Measurements from ENCODE around the gene HDAC3. TPM values are rescaled to one million over a fixed set of nuclear protein-coding genes. Genes with fewer than 3 reads are reported as not detected.

Gene HDAC3
- polyA plus RNA-seq, 3 donors: 80.5 to 103 (median 82.3) TPM

DNA sequence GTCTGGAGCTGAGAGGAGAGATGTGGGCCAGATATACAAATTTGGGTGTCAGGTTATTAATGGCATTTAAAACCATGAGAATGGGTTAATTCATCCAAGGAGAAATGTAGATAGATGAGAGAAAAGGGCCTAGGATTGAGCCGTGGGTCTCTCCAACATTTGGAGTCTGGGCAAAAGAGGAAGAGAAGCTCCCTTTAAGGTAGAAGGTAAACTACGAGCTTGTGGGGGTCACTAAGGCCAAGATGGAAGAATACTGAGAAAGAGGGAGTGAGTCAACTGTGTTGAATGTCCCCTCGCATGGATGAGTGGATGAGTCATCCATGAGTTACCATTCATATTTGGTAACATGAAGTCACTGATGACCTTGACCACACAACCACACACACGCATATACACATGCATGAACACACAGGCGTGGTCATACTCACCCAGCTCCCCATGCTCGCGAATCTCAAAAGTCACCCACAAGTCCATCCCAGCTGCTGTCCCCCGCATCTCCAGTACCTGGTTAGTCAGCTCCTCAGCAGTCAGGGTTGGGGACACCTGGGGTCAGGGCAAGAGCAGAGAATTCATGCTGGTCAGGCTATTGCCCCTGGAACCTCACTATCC is 21.4 kb upstream of the HDAC3 start:
- H3K27me3 Mint-ChIP-seq (ENCODE audit: low read depth in 3 of 3): peaks cover 0 to 2% (median 0%) of the 10 kb centered on the region in 3 donors
- H3K4me1 ChIP-seq (ENCODE audit: control insufficient read depth in 1 of 2, insufficient read depth in 2 of 2, low read length in 2 of 2): no peaks in the 10 kb centered on the region
- H3K4me3 Mint-ChIP-seq: no peak overlapping the region
- H3K9ac ChIP-seq (ENCODE audit: insufficient read depth, low read length, poor library complexity, severe bottlenecking): no peak overlapping the region
- H2AFZ ChIP-seq (ENCODE audit: insufficient read depth, low read depth, low read length, poor library complexity, severe bottlenecking): no peak overlapping the region
- H4K20me1 ChIP-seq (ENCODE audit: insufficient read depth, low read length): no peaks in the 10 kb centered on the region
- H3K36me3 Mint-ChIP-seq: peaks cover 82% of the 10 kb centered on the region in 2 donors
- no peak overlapping the region for H3K4me3 ChIP-seq (replicated peaks in 1 of 3; ENCODE audit: low read depth in 2 of 3, low read length in 3 of 3)
- H3K36me3 ChIP-seq (replicated peaks in 1 of 2; ENCODE audit: control insufficient read depth in 1 of 2, insufficient read depth in 2 of 2, low read length in 2 of 2): peaks cover 63 to 84% of the 10 kb centered on the region in 2 donors
- 83% methylated on average over 6 of the region's 8 CpGs for WGBS (ENCODE audit: insufficient coverage)
- peaks cover 0 to 5% (median 0%) of the 10 kb centered on the region in 7 donors for H3K9me3 Mint-ChIP-seq
- peak overlapping the region in 1 of 7 donors; percentile 25 for H3K27ac Mint-ChIP-seq
- DNase-seq: peak in 2 of 3 donors; percentile 7 to 58
- TF ChIP-seq, protein P1, sequence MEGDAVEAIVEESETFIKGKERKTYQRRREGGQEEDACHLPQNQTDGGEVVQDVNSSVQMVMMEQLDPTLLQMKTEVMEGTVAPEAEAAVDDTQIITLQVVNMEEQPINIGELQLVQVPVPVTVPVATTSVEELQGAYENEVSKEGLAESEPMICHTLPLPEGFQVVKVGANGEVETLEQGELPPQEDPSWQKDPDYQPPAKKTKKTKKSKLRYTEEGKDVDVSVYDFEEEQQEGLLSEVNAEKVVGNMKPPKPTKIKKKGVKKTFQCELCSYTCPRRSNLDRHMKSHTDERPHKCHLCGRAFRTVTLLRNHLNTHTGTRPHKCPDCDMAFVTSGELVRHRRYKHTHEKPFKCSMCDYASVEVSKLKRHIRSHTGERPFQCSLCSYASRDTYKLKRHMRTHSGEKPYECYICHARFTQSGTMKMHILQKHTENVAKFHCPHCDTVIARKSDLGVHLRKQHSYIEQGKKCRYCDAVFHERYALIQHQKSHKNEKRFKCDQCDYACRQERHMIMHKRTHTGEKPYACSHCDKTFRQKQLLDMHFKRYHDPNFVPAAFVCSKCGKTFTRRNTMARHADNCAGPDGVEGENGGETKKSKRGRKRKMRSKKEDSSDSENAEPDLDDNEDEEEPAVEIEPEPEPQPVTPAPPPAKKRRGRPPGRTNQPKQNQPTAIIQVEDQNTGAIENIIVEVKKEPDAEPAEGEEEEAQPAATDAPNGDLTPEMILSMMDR (IDR thresholded peaks at IDR 0.05): no peak
- intact Hi-C loops (cut with micrococcal nuclease): no loop called here
- no peaks in the 10 kb centered on the region for H3K27me3 ChIP-seq (ENCODE audit: control insufficient read depth in 2 of 2, insufficient read depth in 2 of 2, low read length in 2 of 2)
- H3K79me2 ChIP-seq (ENCODE audit: insufficient read depth, low read length): no peaks in the 10 kb centered on the region
- no peaks in the 10 kb centered on the region for H3K4me1 Mint-ChIP-seq
- H3K4me2 ChIP-seq (replicated peaks; ENCODE audit: extremely low read depth, low read length, poor library complexity, severe bottlenecking): no peak overlapping the region
- H3K27ac ChIP-seq (ENCODE audit: low read depth in 1 of 2, low read length in 2 of 2): no peak overlapping the region
- H3K9me3 ChIP-seq (replicated peaks in 1 of 2; ENCODE audit: control insufficient read depth in 1 of 2, insufficient read depth in 1 of 2, low read length in 2 of 2): no peaks in the 10 kb centered on the region

DNA sequence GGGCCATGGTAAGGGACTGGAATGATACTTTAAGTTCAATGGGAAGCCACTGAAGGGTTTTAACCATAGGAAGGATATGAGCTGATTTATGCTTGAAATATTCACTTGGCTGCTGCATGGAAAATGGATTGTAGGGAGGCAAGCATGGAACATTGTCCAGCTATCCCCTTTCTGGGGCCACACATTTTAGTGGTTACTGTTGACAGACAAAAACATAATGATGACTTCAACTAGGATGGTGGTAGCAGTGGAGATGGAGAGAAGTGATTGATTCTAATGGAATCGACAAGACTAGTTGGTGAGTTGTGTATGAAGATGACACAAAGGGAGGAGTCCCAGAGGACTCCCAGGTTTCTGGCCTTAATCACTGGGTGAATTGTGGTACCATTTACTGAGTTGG is 20.8 kb upstream of the HDAC3 start:
- H3K27me3 ChIP-seq (ENCODE audit: control insufficient read depth in 2 of 2, insufficient read depth in 2 of 2, low read length in 2 of 2): no peaks in the 10 kb centered on the region
- H3K4me3 Mint-ChIP-seq: no peak overlapping the region
- no peaks in the 10 kb centered on the region for H4K20me1 ChIP-seq (ENCODE audit: insufficient read depth, low read length)
- no peak overlapping the region for H3K27ac Mint-ChIP-seq
- peaks cover 79 to 80% of the 10 kb centered on the region in 2 donors for H3K36me3 Mint-ChIP-seq
- DNase-seq: no peak
- H3K4me3 ChIP-seq (replicated peaks in 1 of 3; ENCODE audit: low read depth in 2 of 3, low read length in 3 of 3): no peak overlapping the region
- TF ChIP-seq, protein P1 (IDR thresholded peaks at IDR 0.05): no peak
- H3K4me1 Mint-ChIP-seq: no peaks in the 10 kb centered on the region
- no peaks in the 10 kb centered on the region for H3K79me2 ChIP-seq (ENCODE audit: insufficient read depth, low read length)
- peaks cover 0 to 5% (median 0%) of the 10 kb centered on the region in 7 donors for H3K9me3 Mint-ChIP-seq
- no peaks in the 10 kb centered on the region for H3K9me3 ChIP-seq (replicated peaks in 1 of 2; ENCODE audit: control insufficient read depth in 1 of 2, insufficient read depth in 1 of 2, low read length in 2 of 2)
- no peak overlapping the region for H3K9ac ChIP-seq (ENCODE audit: insufficient read depth, low read length, poor library complexity, severe bottlenecking)
- H3K4me2 ChIP-seq (replicated peaks; ENCODE audit: extremely low read depth, low read length, poor library complexity, severe bottlenecking): no peak overlapping the region
- WGBS (ENCODE audit: insufficient coverage): 93% methylated on average over 1 of the region's 1 CpG
- intact Hi-C loops (cut with micrococcal nuclease): no loop called here
- H3K36me3 ChIP-seq (replicated peaks in 1 of 2; ENCODE audit: control insufficient read depth in 1 of 2, insufficient read depth in 2 of 2, low read length in 2 of 2): peaks cover 58 to 77% of the 10 kb centered on the region in 2 donors
- H3K27me3 Mint-ChIP-seq (ENCODE audit: low read depth in 3 of 3): peaks cover 0 to 2% (median 0%) of the 10 kb centered on the region in 3 donors
- no peak overlapping the region for H2AFZ ChIP-seq (ENCODE audit: insufficient read depth, low read depth, low read length, poor library complexity, severe bottlenecking)
- H3K4me1 ChIP-seq (ENCODE audit: control insufficient read depth in 1 of 2, insufficient read depth in 2 of 2, low read length in 2 of 2): no peaks in the 10 kb centered on the region
- no peak overlapping the region for H3K27ac ChIP-seq (ENCODE audit: low read depth in 1 of 2, low read length in 2 of 2)

All from CD14-positive monocyte (primary cell).